ENCODE data around the gene TCEA3. TPM values are rescaled to one million over a fixed set of nuclear protein-coding genes. Genes with fewer than 3 reads are reported as not detected.

The TCEA3 gene
- polyA plus RNA-seq, 3 donors: 0.26 to 0.52 TPM; not detected in 1

GRCh38 chr1:23449306-23449705, 24.8 kb upstream of the TCEA3 start:
- H3K27ac ChIP-seq (ENCODE audit: low read depth in 1 of 2, low read length in 2 of 2): no peak overlapping the region
- H3K9ac ChIP-seq (ENCODE audit: insufficient read depth, low read length, poor library complexity, severe bottlenecking): no peak overlapping the region
- Mint-ChIP-seq H3K27me3 (ENCODE audit: low read depth in 3 of 3) (peaks cover 3 to 10% (median 5%) of the 10 kb centered on the region in 3 donors), H3K36me3 (no peaks in the 10 kb centered on the region), H3K4me3 (no peak overlapping the region), H3K27ac (no peak overlapping the region), H3K4me1 (peaks cover 1% of the 10 kb centered on the region), H3K9me3 (no peaks in the 10 kb centered on the region)
- H4K20me1 ChIP-seq (ENCODE audit: insufficient read depth, low read length): no peaks in the 10 kb centered on the region
- no peak for DNase-seq
- H3K9me3 ChIP-seq (replicated peaks in 1 of 2; ENCODE audit: control insufficient read depth in 1 of 2, insufficient read depth in 1 of 2, low read length in 2 of 2): no peaks in the 10 kb centered on the region
- no peak for TF ChIP-seq CTCF (IDR thresholded peaks at IDR 0.05)
- H3K4me3 ChIP-seq (replicated peaks in 1 of 3; ENCODE audit: low read depth in 2 of 3, low read length in 3 of 3): no peak overlapping the region
- 97% methylated on average over 4 of the region's 6 CpGs for WGBS (ENCODE audit: insufficient coverage)
- no peaks in the 10 kb centered on the region for H3K36me3 ChIP-seq (replicated peaks in 1 of 2; ENCODE audit: control insufficient read depth in 1 of 2, insufficient read depth in 2 of 2, low read length in 2 of 2)
- no peaks in the 10 kb centered on the region for H3K4me1 ChIP-seq (ENCODE audit: control insufficient read depth in 1 of 2, insufficient read depth in 2 of 2, low read length in 2 of 2)
- no peaks in the 10 kb centered on the region for H3K79me2 ChIP-seq (ENCODE audit: insufficient read depth, low read length)
- no peak overlapping the region for H2AFZ ChIP-seq (ENCODE audit: insufficient read depth, low read depth, low read length, poor library complexity, severe bottlenecking)
- intact Hi-C loops (cut with micrococcal nuclease): no loop called here
- H3K27me3 ChIP-seq (ENCODE audit: control insufficient read depth in 2 of 2, insufficient read depth in 2 of 2, low read length in 2 of 2): no peaks in the 10 kb centered on the region
- H3K4me2 ChIP-seq (replicated peaks; ENCODE audit: extremely low read depth, low read length, poor library complexity, severe bottlenecking): no peak overlapping the region

- WGBS (ENCODE audit: insufficient coverage): no CpG with 5 or more reads among the region's 1 CpG
- H3K79me2 ChIP-seq (ENCODE audit: insufficient read depth, low read length): no peaks in the 10 kb centered on the region
- no peak overlapping the region for H3K27ac ChIP-seq (ENCODE audit: low read depth in 1 of 2, low read length in 2 of 2)
- H3K9me3 ChIP-seq (replicated peaks in 1 of 2; ENCODE audit: control insufficient read depth in 1 of 2, insufficient read depth in 1 of 2, low read length in 2 of 2): no peaks in the 10 kb centered on the region
- H3K9me3 Mint-ChIP-seq: no peaks in the 10 kb centered on the region
- H3K36me3 Mint-ChIP-seq: no peaks in the 10 kb centered on the region
- intact Hi-C loops (cut with micrococcal nuclease): no loop called here
- H3K27me3 Mint-ChIP-seq (ENCODE audit: low read depth in 3 of 3): peaks cover 3 to 10% (median 5%) of the 10 kb centered on the region in 3 donors
- H3K27me3 ChIP-seq (ENCODE audit: control insufficient read depth in 2 of 2, insufficient read depth in 2 of 2, low read length in 2 of 2): no peaks in the 10 kb centered on the region
- no peak for DNase-seq
- H2AFZ ChIP-seq (ENCODE audit: insufficient read depth, low read depth, low read length, poor library complexity, severe bottlenecking): no peak overlapping the region
- H3K27ac Mint-ChIP-seq: no peak overlapping the region
- H3K4me1 ChIP-seq (ENCODE audit: control insufficient read depth in 1 of 2, insufficient read depth in 2 of 2, low read length in 2 of 2): no peaks in the 10 kb centered on the region
- peaks cover 6% of the 10 kb centered on the region for H3K4me1 Mint-ChIP-seq
- H3K4me3 Mint-ChIP-seq: no peak overlapping the region
- no peak overlapping the region for H3K9ac ChIP-seq (ENCODE audit: insufficient read depth, low read length, poor library complexity, severe bottlenecking)
- TF ChIP-seq CTCF (IDR thresholded peaks at IDR 0.05): no peak
- no peaks in the 10 kb centered on the region for H3K36me3 ChIP-seq (replicated peaks in 1 of 2; ENCODE audit: control insufficient read depth in 1 of 2, insufficient read depth in 2 of 2, low read length in 2 of 2)
- no peak overlapping the region for H3K4me2 ChIP-seq (replicated peaks; ENCODE audit: extremely low read depth, low read length, poor library complexity, severe bottlenecking)
- no peaks in the 10 kb centered on the region for H4K20me1 ChIP-seq (ENCODE audit: insufficient read depth, low read length)
- H3K4me3 ChIP-seq (replicated peaks in 1 of 3; ENCODE audit: low read depth in 2 of 3, low read length in 3 of 3): no peak overlapping the region
These were observed 24.3 kb upstream of the TCEA3 start for GRCh38 chr1:23448846-23449245.

All from CD14-positive monocyte (primary cell).